RCC 7860 (cell line): Measurements from ENCODE around the gene THAP2.
A peak's percentile ranks its signal among the peaks of the same experiment; 100 is the strongest.
"Not testable (repeated sequence)": the region's sequence is repeated elsewhere in the genome, so short reads cannot be mapped to it uniquely, and the experiment has no call there.

Source experiments
- DNase-seq: peaks from one replicate; pipeline ENCODE4 v3.0.0-alpha.2; 2015; ENCODE audit warnings: low spot score
- FAIRE-seq: peaks from 2 replicates; lab custom pipeline; 2012; peaks lifted over from hg19 to GRCh38; lab: Jason Lieb, UNC

THAP2 gene

GRCh38 chr12:71661977-71662530, 2.0 kb upstream of the THAP2 start:
- FAIRE-seq (no peak), DNase-seq (no peak)

GRCh38 chr12:71662849-71663560, 1.1 kb upstream of the THAP2 start:
- FAIRE-seq (no peak), DNase-seq (peak; percentile 49)

GRCh38 chr12:71664411-71665089, 449 bp downstream of the THAP2 start:
- FAIRE-seq: no peak

DNA sequence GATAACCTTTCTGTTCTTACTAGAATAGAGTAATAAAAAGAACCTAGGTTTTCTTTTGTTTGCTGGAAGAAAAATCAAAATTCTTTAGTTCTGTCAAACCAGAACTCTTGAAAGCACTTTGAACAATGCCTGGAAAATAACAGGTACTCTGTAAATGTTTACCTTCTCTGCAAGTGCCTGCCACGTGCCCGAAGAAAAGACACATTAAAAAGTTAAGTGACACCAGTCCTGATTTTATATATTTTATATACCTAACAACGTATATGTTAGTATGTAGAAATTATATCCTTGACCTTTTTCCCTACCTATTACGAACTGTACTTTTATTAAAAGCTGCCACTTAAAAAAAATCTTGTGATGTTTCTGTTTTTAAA, 976 bp downstream of the THAP2 start:
- DNase-seq (no peak), FAIRE-seq (no peak)

More at GRCh38 chr12:71664411-71665089, 449 bp downstream of the THAP2 start:
- no peak for DNase-seq

DNA sequence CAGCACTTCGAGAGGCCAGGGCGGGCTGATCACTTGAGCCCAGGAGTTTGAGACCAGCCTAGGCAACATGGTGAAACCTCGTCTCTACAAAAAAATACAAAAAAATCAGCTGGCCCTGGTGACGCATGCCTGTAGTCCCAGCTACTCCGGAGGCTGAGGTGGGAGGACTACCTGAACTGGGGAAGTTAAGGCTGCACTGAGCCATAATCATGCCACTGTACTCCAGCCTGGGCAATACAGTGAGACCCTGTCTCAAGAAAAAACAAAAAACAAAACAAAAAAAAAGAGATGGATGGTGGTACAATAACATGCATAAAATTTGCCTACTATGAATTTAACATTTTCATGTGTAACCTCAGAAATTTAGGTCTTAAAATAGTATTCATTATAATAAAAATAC, 2.2 kb downstream of the THAP2 start:
- no peak for DNase-seq
- FAIRE-seq: no peak

GRCh38 chr12:71671311-71671710, 7.2 kb downstream of the THAP2 start:
- no peak for DNase-seq
- no peak for FAIRE-seq

GRCh38 chr12:71671816-71672215, 7.7 kb downstream of the THAP2 start:
- DNase-seq: no peak

DNA sequence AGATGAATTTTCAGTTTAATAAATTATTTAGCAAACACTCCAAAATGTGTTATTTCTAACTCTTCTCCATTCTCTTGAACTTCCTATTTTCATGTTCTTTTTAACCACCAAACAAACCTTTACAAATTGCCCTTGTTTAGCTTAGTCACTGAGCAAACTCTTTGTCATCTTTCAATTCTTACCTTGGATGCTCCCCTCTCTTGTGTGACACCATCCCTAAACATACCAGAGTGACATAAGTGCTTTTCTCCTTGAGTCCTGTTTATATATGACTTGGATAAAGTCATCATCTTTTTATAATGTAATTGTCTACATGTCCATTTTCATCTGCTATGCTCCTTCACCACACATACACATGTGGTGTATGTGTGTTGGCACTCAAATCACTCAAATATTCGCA, 18.4 kb downstream of the THAP2 start:
- no peak for FAIRE-seq
- peak; percentile 13 for DNase-seq

More at GRCh38 chr12:71671816-71672215, 7.7 kb downstream of the THAP2 start:
- no peak for FAIRE-seq

DNA sequence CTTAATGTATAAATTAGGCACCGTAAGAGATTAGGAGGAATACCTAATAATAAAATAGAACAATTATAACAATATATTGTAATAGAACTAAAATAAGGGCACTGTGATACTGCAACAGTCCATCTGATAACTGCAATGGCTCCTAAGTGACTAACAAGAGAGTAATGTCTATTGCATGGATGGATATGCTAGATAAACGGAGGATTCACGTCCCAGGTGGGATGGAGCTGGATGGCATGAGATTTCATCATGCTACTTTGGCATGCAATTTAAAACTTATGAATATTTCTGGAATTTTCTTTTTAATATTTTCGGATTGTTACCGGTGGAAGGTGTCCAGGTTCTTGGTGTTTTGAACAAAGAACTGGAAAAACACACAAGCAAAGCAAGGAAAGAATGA, 19.5 kb downstream of the THAP2 start:
- DNase-seq (no peak), FAIRE-seq (no peak)

DNA sequence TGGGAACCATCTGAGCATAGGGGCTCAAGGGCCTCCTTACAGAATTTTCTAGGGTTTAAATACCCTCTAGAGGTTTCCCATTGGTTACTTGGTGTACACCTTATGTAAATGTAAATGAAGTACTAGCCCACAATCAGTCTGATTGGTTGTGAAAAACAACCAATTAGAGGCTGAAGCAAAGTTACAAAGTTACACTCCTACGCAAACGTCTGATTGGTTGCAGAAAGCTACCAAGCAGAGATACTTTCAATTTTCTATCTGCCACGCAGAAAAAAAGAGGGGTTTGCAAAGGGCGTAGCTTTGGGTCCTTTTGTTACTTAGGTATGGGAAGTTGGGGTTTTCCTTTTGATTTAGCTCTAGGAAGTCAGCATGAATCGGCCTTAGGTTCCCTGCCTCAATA, 20.0 kb downstream of the THAP2 start:
- FAIRE-seq (no peak), DNase-seq (no peak)

- no peak for FAIRE-seq
- no peak for DNase-seq
Observed at GRCh38 chr12:71685312-71685906, 21.3 kb downstream of the THAP2 start.

- FAIRE-seq: peak; percentile 76
- DNase-seq: peak; percentile 79
Observed at GRCh38 chr12:71685914-71686657, 22.0 kb downstream of the THAP2 start, which contains the start of gene TMEM19. TMEM19 (plus strand) TSS chr12:71686082; CDS start chr12:71686681, 599 bp downstream.

GRCh38 chr12:71686658-71687025, 22.5 kb downstream of the THAP2 start:
- FAIRE-seq (peak; percentile 21), DNase-seq (no peak)

GRCh38 chr12:71687172-71687571, 23.1 kb downstream of the THAP2 start:
- not testable (repeated sequence) for FAIRE-seq, DNase-seq

GRCh38 chr12:71688961-71689570, 25.0 kb downstream of the THAP2 start:
- FAIRE-seq (no peak), DNase-seq (no peak)

DNA sequence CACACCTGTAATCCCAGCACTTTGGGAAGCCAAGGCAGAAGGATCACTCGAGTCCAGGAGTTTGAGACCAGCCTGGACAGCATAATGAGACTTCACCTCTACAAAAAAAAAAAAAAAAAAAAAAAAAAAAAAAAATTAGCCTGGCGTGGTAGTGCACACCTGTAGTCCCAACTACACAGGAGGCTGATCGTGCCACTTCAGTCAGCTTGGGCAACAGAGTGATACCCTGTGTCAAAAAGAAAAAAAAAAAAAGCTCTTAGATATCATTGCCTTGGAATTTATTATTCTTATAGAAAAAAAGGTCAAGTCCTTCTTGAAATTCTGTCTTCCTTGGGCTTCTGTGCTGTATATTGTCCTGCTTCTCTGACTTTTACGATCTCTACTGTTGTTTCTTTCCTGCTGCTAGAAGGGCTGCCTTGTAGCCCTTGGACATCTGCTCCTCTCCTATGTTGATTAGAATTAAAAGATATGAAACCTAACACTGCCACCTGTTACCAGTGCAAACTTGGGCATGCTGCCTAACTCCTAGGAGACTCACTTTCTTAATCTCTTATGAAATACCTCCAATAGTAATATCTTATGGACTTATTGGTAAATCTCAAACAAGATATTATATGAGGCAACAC, 27.5 kb downstream of the THAP2 start:
- DNase-seq: no peak

DNA sequence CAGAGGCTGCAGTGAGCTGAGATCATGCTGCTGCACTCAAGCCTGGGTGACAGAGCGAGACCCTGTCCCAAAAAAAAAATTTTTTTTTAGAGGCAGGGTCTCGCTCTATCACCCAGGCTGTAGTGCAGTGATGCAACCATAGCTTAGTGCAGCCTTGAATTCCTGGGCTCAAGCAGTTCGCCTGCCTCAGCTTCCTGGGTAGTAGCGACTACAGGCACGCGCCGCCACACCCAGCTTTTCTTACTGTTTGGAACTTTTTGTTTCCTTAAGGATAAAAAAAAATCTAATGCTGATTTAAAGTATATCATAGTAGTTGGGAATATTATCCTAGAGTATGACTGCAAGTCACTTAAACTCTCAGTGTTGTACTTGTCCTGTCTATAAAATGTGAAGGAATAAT, 29.0 kb downstream of the THAP2 start:
- DNase-seq (no peak), FAIRE-seq (no peak)

More for the DNA sequence above, 27.5 kb downstream of the THAP2 start:
- FAIRE-seq: no peak

GRCh38 chr12:71693651-71694050, 29.6 kb downstream of the THAP2 start:
- not testable (repeated sequence) for FAIRE-seq, DNase-seq

DNA sequence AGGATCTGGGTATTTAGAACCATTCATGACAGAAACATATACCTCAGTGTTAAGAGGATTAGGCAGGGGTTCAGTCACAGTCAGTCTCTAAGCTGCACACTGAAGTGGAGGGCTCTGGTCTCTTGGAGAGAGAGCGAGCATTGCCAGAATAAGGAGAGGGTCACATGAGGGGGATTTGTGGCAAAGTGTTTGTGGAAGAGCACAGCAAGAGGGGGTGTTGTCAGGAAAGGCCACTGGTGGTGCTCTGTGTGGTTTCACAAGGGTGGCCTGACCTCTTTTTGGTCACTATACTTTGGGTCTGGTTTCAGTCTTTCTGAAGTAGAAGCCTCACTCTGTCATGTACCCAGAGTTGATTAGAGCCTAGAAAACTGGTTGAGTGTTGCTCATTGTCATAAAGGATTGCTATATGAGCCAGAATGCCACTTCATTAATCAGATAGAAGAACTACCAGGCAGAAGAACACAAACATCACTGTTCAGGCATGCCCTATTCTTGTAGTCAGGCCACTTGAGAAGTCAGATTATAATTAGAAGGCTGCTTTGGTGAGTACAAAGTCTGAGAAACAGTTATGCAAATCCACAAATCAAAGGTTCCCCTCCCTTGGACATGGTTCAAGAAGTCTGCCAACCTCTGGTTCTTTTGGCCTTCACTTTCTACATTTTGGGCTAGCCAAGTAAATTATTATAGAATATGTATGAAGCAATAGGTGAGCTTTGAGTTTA, 30.2 kb downstream of the THAP2 start:
- DNase-seq (no peak), FAIRE-seq (no peak)
